ENCODE measurements around the gene RASL11B.
"Not testable (repeated sequence)": the region's sequence is repeated elsewhere in the genome, so short reads cannot be mapped to it uniquely, and the experiment has no call there.

RASL11B gene, protein sequence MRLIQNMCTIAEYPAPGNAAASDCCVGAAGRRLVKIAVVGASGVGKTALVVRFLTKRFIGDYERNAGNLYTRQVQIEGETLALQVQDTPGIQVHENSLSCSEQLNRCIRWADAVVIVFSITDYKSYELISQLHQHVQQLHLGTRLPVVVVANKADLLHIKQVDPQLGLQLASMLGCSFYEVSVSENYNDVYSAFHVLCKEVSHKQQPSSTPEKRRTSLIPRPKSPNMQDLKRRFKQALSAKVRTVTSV

GRCh38 chr4:52861879-52862616 is at the start of gene RASL11B:
TSS of gene RASL11B (plus strand) at chr4:52862317. CDS start at chr4:52862508, 191 bp downstream.
- peak; percentile 78 to 97 (median 93) for DNase-seq

DNA sequence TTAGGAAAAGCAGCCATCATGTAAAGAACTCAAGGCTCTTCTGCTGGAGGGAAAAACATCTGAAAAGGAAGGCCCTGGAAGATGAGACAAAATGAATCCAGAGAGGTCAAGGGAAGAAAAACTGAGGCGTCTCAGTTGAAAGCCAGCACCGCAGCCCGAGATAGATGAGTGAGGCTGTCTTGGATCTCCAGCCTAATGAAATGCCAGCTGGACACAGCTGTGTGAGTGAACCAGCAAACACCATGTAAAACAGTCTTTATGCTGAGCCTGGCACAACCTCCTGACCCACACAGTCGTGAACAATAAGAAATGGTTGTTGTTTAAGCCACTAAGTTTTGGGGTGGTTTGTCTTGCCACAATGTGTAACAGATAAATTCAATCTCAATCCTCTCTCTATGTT is 48.6 kb upstream of the RASL11B start:
- DNase-seq: no peak

GRCh38 chr4:52822583-52822971 is 39.5 kb upstream of the RASL11B start:
- DNase-seq: no peak

GRCh38 chr4:52822972-52823701 is 39.0 kb upstream of the RASL11B start:
- DNase-seq: no peak

DNA sequence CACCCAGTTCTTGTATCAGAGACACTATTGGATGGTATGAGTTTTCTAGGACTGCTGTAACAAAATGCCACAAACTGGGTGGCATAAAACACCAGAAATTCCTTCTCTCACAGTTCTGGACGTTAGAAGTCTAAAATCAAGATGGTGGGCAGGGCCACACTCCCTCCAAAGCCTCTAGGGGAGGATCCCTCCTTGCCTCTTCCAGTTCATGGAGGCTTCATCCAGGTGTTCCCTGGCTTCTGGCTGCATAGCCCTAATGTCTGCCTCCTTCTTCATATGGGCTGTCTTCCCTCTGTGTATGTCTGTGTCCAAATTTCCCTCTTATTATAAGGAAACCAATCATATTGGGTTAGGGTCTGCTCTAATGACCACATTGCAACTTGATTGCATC is 38.4 kb upstream of the RASL11B start:
- DNase-seq: no peak

DNA sequence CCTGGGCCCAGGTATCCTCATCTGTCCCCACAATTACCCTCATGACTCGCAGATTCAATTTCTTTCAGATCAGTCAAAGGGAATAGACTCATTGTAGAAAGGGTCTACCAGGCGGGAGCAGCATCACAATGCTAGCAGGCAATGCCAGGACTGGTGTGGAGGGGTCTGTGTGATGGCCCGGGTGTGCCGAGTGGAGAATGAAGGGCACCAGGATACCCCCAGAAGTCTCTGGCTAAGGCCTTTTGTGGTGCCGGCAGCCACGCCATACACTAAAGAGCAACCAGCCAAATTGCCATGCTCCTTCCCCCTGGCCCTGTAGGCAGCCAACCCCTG is 37.9 kb upstream of the RASL11B start:
- no peak for DNase-seq

- no peak for DNase-seq
These were observed 37.3 kb upstream of the RASL11B start for GRCh38 chr4:52824603-52825459.

DNA sequence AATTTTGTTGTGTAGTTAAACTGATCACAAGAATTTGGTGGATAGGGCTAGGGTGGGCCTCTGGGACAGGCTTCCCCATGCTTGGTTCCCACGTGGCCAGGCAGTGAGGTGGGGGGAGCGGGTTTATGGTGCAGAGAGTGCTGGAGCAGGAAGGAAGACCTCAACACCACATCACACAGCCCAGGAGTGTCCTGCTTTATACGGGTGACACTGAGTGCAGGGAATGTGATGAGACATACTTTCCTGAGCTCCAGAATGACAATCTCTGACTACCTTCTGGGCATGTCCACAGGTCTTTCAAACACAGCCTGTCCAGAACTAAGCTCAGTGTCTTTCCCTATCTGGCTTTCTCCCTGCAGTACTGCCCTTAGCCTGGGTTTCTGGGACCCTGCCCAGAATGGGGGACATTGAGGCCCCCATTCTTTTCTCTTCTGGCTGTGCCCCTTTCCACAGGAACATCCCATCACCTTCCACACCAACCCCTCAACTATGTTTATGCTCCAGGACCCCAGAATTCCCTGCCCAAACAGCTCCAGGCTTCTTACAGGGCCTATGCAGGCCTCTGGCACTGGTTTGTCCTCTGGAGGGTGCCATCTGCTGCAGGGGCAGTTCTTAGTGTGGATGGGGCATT is 36.5 kb upstream of the RASL11B start:
- no peak for DNase-seq

GRCh38 chr4:52833941-52834525 is 28.1 kb upstream of the RASL11B start:
- no peak for DNase-seq

DNA sequence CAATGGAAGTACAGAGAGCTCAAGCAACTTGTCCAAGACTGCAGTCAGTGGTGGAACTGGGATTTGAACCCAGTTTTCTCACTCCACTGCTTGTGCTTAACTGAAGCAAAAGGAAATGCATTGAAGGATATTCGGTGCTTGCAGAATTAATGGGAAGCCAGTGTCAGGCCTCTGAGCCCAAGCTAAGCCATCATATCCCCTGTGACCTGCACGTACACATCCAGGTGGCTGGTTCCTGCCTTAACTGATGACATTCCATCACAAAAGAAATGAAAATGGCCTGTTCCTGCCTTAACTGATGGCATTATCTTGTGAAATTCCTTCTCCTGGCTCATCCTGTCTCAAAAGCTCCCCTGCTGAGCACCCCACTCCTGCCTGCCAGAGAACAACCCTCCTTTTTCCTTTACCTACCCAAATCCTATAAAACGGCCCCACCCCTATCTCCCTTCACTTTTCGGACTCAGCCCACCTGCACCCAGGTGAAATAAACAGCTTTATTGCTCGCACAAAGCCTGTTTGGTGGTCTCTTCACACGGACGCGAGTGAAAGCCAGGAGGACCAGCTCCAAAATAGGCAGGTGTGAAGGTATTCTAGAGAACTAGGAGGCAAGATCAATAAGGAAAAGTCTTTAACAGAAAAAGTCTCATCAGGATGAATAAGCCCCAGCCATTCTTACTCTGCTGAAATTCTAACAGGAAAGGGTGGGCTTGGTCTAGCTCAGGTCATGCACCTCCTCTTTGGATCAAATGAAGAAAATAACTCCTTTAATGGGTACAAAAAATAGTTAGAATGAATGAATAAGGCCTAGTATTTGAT is 27.3 kb upstream of the RASL11B start:
- DNase-seq: not testable (repeated sequence)

GRCh38 chr4:52836120-52836519 is 26.0 kb upstream of the RASL11B start:
- DNase-seq: no peak

DNA sequence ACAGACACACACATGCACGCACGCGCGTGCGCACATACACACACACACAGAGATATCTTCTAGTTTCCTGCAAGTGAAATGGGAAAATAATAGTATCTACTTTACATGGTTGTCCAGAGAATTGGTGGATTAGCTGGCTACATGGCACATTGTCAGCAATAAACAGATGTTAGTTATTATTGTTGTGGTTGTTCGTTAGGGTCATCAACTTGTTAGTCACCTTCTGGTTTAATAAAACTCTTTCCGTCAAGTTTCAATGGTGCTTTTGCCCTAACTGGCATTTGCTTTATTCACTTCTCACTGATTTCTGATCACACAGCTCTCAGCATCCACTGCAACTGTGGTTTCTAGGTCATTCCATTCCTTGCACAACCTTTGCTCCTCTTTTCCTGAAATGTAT is 25.4 kb upstream of the RASL11B start:
- DNase-seq: no peak

- no peak for DNase-seq
These were observed 24.2 kb upstream of the RASL11B start for GRCh38 chr4:52837716-52838558.

DNA sequence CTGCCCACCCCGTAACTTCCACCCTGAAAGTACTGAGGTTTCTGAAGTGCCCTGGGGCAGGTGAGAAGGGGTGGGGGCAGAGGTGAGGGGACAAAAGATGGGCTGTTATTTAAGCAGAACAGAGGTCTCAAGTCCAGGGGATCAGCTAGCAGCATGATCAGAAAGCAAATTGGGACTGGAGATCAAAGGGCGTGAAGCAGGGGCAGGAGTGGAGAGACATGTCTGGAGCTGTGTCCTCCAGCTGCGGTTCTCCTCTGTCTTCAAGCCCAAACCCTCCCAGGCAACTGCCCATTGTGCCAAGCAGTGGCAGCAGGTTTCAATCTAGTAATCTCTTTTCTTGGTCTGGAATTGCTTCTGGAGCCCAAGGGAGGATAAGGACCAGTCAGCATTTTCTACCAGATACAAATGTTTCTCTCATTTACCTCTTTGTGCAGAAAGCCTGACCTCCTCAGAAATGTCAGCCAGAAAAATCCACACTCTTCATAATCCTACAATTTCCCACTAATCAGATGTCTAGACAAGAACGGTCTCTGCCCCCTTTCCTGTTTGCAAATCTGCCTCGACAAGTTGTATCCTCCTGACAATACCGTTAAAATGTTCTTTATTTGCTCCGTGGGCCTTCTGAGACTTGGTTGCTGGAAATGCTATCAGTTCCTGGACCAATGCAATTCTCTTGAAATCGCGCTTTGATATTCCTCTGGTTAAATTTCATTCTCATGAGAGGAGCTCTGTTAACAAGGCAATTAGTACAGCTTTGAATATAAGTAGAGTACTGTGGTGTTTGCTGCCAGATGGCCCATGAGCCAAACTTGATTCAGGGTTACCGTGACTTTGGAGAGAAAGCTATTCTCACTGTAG is 23.2 kb upstream of the RASL11B start:
- no peak for DNase-seq

DNA sequence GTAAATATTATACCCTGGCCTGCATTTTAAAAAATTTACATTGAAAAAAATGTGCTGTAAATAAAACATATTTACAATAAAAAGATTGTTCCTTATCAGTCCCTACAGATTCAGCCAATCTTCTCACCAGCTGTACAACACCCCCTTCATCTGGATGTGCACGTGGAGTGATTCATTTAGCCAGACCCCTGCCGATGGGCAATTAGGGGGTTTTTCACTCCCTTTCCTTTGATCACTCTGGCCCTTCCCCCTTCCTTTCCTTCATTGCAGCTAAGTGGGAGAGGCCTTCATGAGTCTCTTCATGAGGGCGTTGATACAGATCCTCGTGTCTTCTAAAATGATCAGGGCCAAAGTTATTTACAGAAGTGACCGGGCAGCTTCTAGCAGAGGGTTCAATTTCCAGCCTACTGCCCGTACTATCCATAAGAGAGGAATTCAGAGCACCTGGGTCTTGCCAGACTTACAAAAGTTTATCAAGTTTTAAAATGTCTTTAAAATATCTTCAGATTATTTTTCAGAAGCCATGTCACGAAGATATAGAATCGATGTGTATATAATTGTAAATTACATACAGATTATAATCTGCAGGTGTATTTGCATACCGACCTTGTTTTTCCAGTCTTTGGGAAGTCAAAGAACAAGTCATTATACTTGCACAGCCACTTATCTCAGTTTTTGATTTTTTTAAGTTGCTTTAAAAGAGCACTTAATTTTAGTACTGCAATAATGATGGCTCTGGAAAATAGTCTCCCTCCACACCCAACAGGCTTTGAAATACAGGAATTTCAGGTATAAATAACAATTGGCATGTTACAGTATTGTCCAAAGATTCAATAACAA is 21.4 kb upstream of the RASL11B start:
- no peak for DNase-seq

DNA sequence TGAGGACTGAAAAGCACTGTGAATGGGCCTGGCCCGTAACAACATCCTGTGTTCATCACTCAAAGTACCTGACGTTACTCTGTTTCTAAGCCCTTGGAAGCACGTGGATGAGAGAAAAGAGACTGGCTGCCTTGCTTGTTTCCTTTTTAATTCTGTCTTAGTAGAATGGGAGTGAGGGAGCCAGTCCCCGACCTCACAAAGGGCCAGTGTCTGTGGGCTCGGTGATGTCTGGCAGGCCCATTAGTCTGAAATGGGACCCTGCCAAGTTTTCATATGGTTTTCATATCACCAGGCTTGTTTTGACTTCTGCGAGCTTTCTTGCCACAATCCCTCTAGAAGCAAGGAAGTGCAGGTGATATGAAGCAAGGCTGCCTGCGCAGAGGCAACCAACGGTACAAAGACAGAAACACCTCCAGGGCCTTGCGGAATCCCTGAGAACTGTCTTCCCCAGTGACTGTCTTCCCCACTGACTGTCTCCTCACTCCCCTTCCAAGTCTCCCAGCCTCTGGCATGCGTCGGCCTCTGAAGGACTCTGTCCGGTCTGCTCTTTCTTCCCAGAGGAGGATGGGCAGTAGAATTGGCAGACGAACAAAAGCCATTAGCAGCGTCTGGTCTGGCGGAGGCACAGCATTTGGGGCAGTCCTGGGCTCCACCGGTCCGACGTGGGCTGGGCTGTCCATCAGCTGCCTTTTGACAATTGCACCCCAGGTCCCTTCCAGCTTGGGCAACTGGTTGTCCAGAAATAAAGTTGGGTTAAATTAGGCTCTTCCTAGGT is 20.2 kb upstream of the RASL11B start:
- no peak for DNase-seq

GRCh38 chr4:52842792-52843191 is 19.3 kb upstream of the RASL11B start:
- no peak for DNase-seq

- DNase-seq: no peak
These were observed 18.8 kb upstream of the RASL11B start for GRCh38 chr4:52843351-52843750.

Data from suppressor macrophage treated with lipopolysaccharide for 1 hour (primary cell).